Calu3 (cell line): Measurements from ENCODE around the gene UPK3A. TPM values are rescaled to one million over a fixed set of nuclear protein-coding genes. Genes with fewer than 3 reads are reported as not detected.

ENCODE experiments used
- BruUV-seq: library from RNA; stranded (reverse); fragments of 400-500 nt; replicated peaks from 2 replicates; lab custom pipeline; 2021; lab: Mats Ljungman, UMichigan
- CTCF ChIA-PET: fragments of 300-600 bp; sonication (Branson Sonifier 250); formaldehyde crosslinking; loops from one replicate; lab custom pipeline; 2022; ENCODE audit warnings: antibody characterized with exemption; lab: Charles Lee
- DNase-seq: peaks from one replicate; pipeline ENCODE4 v3.0.0; 2022
- H3K27ac Mint-ChIP-seq: one replicate; pipeline ENCODE4 v1.8.0; 2022; ENCODE audit warnings: mixed read lengths; ENCODE audit not compliant: unreplicated experiment
- H3K27me3 Mint-ChIP-seq: one replicate; pipeline ENCODE4 v1.8.0; 2022; ENCODE audit warnings: mixed read lengths; ENCODE audit not compliant: unreplicated experiment
- H3K36me3 Mint-ChIP-seq: one replicate; pipeline ENCODE4 v1.8.0; 2022; ENCODE audit warnings: mild to moderate bottlenecking, moderate library complexity, mixed read lengths; ENCODE audit not compliant: insufficient read depth, unreplicated experiment
- H3K4me1 Mint-ChIP-seq: one replicate; pipeline ENCODE4 v1.8.0; 2022; ENCODE audit warnings: mild to moderate bottlenecking, low read depth, mixed read lengths; ENCODE audit not compliant: unreplicated experiment
- H3K4me3 Mint-ChIP-seq: one replicate; pipeline ENCODE4 v1.8.0; 2022; ENCODE audit warnings: mild to moderate bottlenecking, low read depth, moderate library complexity, mixed read lengths; ENCODE audit not compliant: unreplicated experiment
- H3K9me3 Mint-ChIP-seq: one replicate; pipeline ENCODE4 v1.8.0; 2022; ENCODE audit warnings: low read depth, mixed read lengths; ENCODE audit not compliant: unreplicated experiment
- intact Hi-C: fragments of 100-400 bp; cut with micrococcal nuclease; formaldehyde crosslinking; loops from one replicate; pipeline ENCODE4 v1.10.0; 2022; ENCODE audit not compliant: unreplicated experiment
- total RNA-seq: library from RNA; stranded (reverse); gene quantifications from 2 replicates; pipeline ENCODE4 v1.2.3, GENCODE V29; 2022
- TF ChIP-seq, protein P1 (sequence below): fragments of 200-600 bp; IDR thresholded peaks from one replicate; pipeline ENCODE4 v1.8.0; 2022; ENCODE audit warnings: antibody characterized with exemption; ENCODE audit not compliant: unreplicated experiment

UPK3A gene
- total RNA-seq, 1 experiment from 2014 or later = not detected

DNA sequence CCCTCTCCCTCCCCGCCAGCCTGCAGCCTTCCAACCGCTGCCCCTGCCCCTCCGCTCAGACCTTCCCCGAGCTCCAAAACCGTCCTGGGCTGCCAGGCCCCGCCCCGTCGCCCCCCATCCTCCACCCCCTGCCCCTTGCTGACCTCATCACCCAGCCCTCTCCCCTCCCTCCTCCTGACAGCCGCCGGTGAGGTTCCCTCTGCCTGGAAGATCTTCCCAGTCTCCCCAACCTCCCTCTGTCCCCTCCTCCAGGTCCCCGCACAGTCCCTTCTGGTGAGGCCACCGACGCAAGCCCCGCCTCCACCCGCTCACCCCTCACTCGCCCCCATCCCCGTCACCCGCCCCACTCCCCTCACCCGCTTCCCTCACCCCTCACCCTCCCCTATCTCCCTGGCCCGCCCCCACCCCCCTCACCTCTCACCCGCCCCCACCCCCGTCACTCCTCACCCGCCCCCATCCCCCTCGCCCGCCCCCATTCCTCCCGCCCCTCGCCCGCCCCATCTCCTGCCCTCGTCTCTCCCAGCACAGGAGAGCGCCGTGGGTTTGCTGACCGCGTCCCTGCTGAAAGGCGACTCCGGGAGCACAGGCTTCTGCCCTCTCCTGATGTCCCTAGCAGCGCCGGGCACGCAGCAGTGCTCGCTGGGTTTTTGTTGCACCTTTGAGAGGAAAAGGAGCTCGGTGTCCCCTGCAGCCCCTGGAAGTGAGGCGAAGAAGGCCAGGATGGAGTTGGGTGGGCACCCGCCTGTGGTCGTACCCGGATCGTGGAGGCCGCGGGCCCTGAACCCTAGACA is 16.4 kb upstream of the UPK3A start:
- CTCF ChIA-PET = interaction anchor here (0.6 kb wide), 1 partner anchor 22 kb away, joined by 3 read pairs; no protein-coding TSS in a partner anchor
- TF ChIP-seq, protein P1, sequence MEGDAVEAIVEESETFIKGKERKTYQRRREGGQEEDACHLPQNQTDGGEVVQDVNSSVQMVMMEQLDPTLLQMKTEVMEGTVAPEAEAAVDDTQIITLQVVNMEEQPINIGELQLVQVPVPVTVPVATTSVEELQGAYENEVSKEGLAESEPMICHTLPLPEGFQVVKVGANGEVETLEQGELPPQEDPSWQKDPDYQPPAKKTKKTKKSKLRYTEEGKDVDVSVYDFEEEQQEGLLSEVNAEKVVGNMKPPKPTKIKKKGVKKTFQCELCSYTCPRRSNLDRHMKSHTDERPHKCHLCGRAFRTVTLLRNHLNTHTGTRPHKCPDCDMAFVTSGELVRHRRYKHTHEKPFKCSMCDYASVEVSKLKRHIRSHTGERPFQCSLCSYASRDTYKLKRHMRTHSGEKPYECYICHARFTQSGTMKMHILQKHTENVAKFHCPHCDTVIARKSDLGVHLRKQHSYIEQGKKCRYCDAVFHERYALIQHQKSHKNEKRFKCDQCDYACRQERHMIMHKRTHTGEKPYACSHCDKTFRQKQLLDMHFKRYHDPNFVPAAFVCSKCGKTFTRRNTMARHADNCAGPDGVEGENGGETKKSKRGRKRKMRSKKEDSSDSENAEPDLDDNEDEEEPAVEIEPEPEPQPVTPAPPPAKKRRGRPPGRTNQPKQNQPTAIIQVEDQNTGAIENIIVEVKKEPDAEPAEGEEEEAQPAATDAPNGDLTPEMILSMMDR = no peak
- intact Hi-C loops = loop anchor here (5.0 kb wide), 1 partner anchor 284 kb away; no protein-coding TSS in a partner anchor
- no TSS peak for BruUV-seq
- Mint-ChIP-seq H3K4me1 (peaks cover 23% of the 10 kb centered on the region), H3K27ac (peak overlapping the region; percentile 77), H3K9me3 (no peaks in the 10 kb centered on the region), H3K4me3 (peak overlapping the region; percentile 82), H3K36me3 (peaks cover 19% of the 10 kb centered on the region), H3K27me3 (no peaks in the 10 kb centered on the region)
- DNase-seq = no peak

DNA sequence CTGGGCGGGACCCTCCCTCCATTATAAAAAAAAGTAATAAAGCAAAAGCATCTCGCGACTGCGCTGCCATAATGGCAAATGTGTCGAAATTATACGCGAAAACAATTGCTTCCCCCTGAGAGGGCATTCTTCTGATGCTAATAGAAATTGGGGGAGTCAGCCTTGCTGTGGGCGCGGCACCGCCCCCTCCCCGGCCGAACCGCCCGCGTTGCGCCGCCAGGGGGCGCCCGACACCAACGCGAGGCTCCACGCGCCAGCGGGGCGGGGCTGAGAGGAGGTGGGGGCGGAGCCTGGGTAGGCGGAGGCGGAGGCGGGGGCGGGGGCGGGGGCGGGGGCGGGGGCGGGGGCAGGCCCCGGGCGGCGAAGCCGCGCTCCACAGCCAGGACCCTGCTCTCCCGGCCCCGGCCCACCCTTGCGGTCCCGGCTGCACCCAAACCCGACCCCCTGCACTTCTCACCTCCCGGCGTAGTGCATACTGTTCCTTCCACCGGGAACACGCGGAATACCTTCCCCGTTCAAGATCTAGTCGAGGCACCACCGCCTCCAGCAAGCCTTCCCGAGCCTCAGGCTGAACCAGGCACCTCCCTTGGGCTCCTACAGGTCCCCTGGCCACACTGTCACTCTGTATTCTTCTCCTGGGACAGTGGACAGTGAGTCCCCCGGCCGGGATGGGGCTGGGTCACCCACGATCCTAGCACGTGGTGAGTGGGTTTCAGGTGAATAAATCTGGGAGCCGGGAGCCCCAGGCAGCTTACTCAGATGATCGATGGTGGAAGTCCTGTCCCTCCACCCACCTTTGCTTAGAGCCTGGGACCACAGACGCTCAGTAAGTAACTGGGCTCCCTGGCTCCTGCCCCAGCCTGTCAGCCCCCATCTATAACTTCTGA is 15.5 kb upstream of the UPK3A start:
- Mint-ChIP-seq H3K9me3 (no peaks in the 10 kb centered on the region), H3K4me1 (peaks cover 23% of the 10 kb centered on the region), H3K27ac (peak overlapping the region; percentile 77), H3K4me3 (peak overlapping the region; percentile 82), H3K36me3 (peaks cover 19% of the 10 kb centered on the region), H3K27me3 (no peaks in the 10 kb centered on the region)
- TF ChIP-seq, protein P1 = peak; percentile 93
- CTCF ChIA-PET = no interaction called here
- peak; percentile 88 for DNase-seq
- no TSS peak for BruUV-seq
- intact Hi-C loops = loop anchor here (1.0 to 5.0 kb wide), 2 partner anchors 166 to 283 kb away; no protein-coding TSS in a partner anchor

DNA sequence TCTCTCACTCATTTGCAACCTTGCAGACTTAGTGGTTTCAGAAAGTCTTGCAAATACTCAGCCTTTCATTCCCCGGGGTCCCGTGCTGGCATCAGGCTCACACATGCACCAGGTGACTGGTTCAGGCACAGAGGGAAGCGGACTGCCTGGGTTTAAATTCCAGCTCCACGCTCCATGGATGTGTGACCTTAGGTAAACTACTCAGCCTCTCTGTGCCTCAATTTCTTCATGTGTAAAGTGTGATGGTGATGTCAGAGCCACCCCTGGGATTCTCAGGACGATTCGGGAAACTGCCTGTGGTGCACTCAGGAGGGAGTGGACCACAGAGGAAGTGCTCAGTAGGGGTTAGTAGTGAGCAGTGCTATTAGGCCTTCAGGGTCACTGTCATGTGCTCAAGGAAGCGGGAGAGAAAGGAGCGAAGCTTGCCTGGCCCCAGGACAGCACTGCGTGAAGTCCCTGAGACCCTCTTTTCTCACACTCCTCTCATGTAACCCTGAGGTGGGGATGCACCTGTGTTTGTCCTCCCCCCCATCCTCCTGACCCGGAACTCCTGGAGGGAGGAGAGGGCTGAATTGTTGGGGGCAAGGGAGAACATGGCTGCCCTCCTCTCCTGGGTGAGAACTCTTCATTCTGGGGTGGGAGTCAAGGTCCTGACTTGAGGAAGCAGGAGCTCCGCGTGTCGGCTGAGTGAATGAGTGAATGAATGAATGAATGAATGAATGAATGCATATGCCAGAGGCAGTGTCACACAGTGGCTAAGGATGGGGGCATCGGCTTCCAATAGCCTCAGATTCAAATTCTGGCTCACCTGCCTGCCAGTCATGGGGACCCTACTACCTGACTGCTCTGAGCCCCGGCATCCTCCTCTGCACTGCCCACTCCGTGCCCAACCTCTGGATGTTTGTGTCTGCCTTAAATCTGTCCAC is 14.4 kb upstream of the UPK3A start:
- Mint-ChIP-seq H3K36me3 (peaks cover 19% of the 10 kb centered on the region), H3K9me3 (no peaks in the 10 kb centered on the region), H3K4me1 (peaks cover 24% of the 10 kb centered on the region), H3K27me3 (no peaks in the 10 kb centered on the region), H3K27ac (no peak overlapping the region), H3K4me3 (no peak overlapping the region)
- CTCF ChIA-PET = no interaction called here
- no TSS peak for BruUV-seq
- intact Hi-C loops = no loop called here
- TF ChIP-seq, protein P1 = no peak
- no peak for DNase-seq
